GM19468 (cell line): ENCODE data around the gene PPA1.
"Not testable (repeated sequence)": the region's sequence is repeated elsewhere in the genome, so short reads cannot be mapped to it uniquely, and the experiment has no call there.

Experiments
- ATAC-seq: cut with Tn5 transposase; IDR thresholded peaks from one replicate; pipeline ENCODE4 v1.9.1; 2021; ENCODE audit warnings: mild to moderate bottlenecking, moderate library complexity, moderate number of reproducible peaks; ENCODE audit not compliant: unreplicated experiment; ENCODE audit errors: extremely low read depth

PPA1 gene

GRCh38 chr10:70176441-70176840 lies 56.8 kb downstream of the PPA1 start:
- no peak for ATAC-seq

GRCh38 chr10:70175516-70175915 lies 57.7 kb downstream of the PPA1 start:
- ATAC-seq = no peak

GRCh38 chr10:70174058-70174741 lies 59.0 kb downstream of the PPA1 start:
- ATAC-seq = no peak

- no peak for ATAC-seq
Observed at GRCh38 chr10:70169649-70170364, 63.4 kb downstream of the PPA1 start.

- ATAC-seq = no peak
Observed at GRCh38 chr10:70169011-70169410, 64.2 kb downstream of the PPA1 start.

- no peak for ATAC-seq
Observed at GRCh38 chr10:70167246-70167645, 66.0 kb downstream of the PPA1 start.

- no peak for ATAC-seq
Observed at GRCh38 chr10:70166394-70166793, 66.8 kb downstream of the PPA1 start.

GRCh38 chr10:70164163-70164562 lies 69.1 kb downstream of the PPA1 start:
- ATAC-seq = no peak

- ATAC-seq = no peak
Observed at GRCh38 chr10:70163448-70163847, 69.8 kb downstream of the PPA1 start.

- no peak for ATAC-seq
Observed at GRCh38 chr10:70162892-70163201, 70.4 kb downstream of the PPA1 start.

GRCh38 chr10:70162151-70162891 lies 70.9 kb downstream of the PPA1 start:
- no peak for ATAC-seq

GRCh38 chr10:70160798-70161197 lies 72.4 kb downstream of the PPA1 start:
- no peak for ATAC-seq

GRCh38 chr10:70159366-70159765 lies 73.9 kb downstream of the PPA1 start:
- ATAC-seq = not testable (repeated sequence)

GRCh38 chr10:70158113-70158512 lies 75.1 kb downstream of the PPA1 start:
- ATAC-seq = no peak

GRCh38 chr10:70155255-70155838 lies 77.9 kb downstream of the PPA1 start:
- ATAC-seq = no peak
